ENCODE measurements around the gene AMOTL1.

The AMOTL1 gene

DNA sequence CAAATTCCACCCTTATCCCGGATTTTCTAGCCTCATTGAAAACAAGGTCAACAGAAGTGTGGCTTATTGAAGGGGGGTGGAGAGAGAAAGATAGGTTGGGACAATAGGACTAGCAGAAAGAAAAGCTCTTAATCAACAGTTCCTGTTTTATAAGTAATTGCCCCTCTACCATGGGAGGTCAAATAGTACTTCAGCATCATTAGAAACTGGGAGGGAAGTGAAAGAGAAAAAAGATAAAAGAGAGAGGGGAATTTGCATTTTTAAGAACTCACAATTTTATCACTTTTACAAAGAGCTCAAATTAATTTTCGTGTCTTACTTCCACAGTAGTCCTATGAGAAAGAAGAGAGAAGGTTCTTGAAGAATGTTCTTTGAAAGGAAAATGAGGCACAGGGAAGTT lies 89.2 kb downstream of the AMOTL1 start:
- no peak overlapping the region for H3K4me3 ChIP-seq (replicated peaks; ENCODE audit: low read depth, low read length)
- H3K36me3 ChIP-seq (ENCODE audit: control insufficient read depth, insufficient read depth, low read length), result no peaks in the 10 kb centered on the region
- DNase-seq (ENCODE audit: extremely low read depth, insufficient read length), result no peak
- TF ChIP-seq CTCF (IDR thresholded peaks at IDR 0.05; ENCODE audit: insufficient read depth, low read length, poor library complexity, severe bottlenecking), result no peak
- H3K27me3 ChIP-seq (replicated peaks; ENCODE audit: control insufficient read depth, insufficient read depth, low read length), result no peaks in the 10 kb centered on the region; the same call in 1 of the 2 replicates

DNA sequence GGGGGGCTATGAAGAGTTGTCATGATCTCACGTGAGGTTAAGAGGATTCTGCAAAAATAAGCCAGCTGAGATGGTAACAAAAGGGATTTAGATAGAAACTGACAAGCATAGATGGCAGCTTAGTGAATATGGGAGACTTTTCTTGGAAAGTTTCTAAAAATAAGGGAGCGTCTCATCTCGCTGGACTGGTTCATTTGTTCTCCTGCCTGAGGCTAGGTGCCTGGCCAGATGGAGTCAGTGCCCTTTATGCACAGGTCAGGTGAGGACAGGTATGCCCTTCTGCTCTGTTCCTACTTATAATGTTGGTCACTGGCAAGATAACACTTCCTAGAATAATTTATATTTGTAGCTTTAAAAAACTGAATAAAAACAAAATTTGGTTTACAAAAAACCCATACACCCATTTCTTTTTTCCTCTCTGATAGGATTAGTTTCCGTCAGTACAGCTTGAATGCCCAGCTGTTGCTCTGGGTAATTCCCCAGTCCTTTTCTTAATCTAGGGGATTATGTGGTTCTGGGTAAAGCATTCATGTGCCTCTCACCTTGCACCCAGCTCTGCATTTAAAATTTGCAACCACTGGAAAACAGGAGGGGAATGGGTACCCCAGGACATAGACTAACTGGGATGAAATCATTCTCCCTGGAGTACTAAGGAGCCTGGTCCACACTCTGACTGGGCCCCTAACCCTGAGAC lies 90.0 kb downstream of the AMOTL1 start:
- TF ChIP-seq CTCF (IDR thresholded peaks at IDR 0.05; ENCODE audit: insufficient read depth, low read length, poor library complexity, severe bottlenecking), result no peak
- no peaks in the 10 kb centered on the region; the same call in 1 of the 2 replicates for H3K27me3 ChIP-seq (replicated peaks; ENCODE audit: control insufficient read depth, insufficient read depth, low read length)
- H3K4me3 ChIP-seq (replicated peaks; ENCODE audit: low read depth, low read length), result no peak overlapping the region
- no peak for DNase-seq (ENCODE audit: extremely low read depth, insufficient read length)
- H3K36me3 ChIP-seq (ENCODE audit: control insufficient read depth, insufficient read depth, low read length), result no peaks in the 10 kb centered on the region

GRCh38 chr11:94860333-94860732 lies 92.2 kb downstream of the AMOTL1 start:
- no peaks in the 10 kb centered on the region for H3K36me3 ChIP-seq (ENCODE audit: control insufficient read depth, insufficient read depth, low read length)

GRCh38 chr11:94861306-94861845 lies 93.2 kb downstream of the AMOTL1 start:
- no peak for TF ChIP-seq CTCF (IDR thresholded peaks at IDR 0.05; ENCODE audit: insufficient read depth, low read length, poor library complexity, severe bottlenecking)
- Histone ChIP-seq H3K4me3 (replicated peaks; ENCODE audit: low read depth, low read length) (no peak overlapping the region), H3K36me3 (ENCODE audit: control insufficient read depth, insufficient read depth, low read length) (no peaks in the 10 kb centered on the region), H3K27me3 (replicated peaks; ENCODE audit: control insufficient read depth, insufficient read depth, low read length) (no peaks in the 10 kb centered on the region; the same call in none of the 2 replicates)
- DNase-seq (ENCODE audit: extremely low read depth, insufficient read length), result no peak

More at GRCh38 chr11:94860333-94860732, 92.2 kb downstream of the AMOTL1 start:
- no peak for TF ChIP-seq CTCF (IDR thresholded peaks at IDR 0.05; ENCODE audit: insufficient read depth, low read length, poor library complexity, severe bottlenecking)
- DNase-seq (ENCODE audit: extremely low read depth, insufficient read length), result no peak
- Histone ChIP-seq H3K4me3 (replicated peaks; ENCODE audit: low read depth, low read length) (no peak overlapping the region), H3K27me3 (replicated peaks; ENCODE audit: control insufficient read depth, insufficient read depth, low read length) (no peaks in the 10 kb centered on the region; the same call in none of the 2 replicates)

DNA sequence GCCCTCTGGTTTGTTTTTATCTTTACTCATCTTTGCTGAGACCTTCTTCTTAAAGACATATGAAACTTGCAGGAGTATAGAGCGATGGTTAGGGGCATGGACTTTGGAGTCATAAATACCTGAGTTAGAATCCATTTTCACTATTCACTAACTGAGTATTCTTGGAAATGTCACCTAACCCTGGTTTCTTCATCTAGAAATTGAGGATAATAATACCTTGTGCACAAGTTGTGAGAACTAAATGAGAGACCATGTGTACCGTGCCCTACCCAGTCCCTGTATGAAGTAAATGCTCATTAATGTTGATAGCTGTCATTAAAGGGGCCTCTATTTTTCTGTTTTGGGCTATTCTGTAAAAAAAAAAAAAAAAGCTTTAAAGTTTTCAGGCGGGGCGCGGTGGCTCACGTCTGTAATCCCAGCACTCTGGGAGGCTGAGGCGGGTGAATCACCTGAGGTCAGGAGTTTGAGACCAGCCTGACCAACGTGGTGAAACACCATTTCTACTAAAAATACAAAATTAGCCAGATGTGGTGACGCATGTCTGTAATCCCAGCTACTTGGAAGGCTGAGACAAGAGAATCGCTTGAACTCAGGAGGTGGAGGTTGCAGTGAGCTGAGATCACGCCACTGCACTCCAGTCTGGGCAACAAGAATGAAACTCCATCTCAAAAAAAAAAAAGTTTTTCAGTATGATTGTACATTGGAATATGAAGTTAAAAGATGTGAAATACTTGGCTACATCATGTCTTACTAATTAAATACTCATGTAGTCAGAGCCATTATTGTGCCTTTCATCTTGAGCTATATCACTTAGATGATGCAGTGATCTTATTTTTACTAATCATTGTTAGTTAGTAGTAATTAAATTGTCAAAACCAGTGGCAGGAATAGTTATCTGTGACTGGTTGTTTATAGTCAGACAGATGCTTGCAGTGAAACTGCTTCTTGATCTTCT lies 95.0 kb downstream of the AMOTL1 start:
- DNase-seq (ENCODE audit: extremely low read depth, insufficient read length), result no peak
- H3K36me3 ChIP-seq (ENCODE audit: control insufficient read depth, insufficient read depth, low read length), result no peaks in the 10 kb centered on the region
- H3K4me3 ChIP-seq (replicated peaks; ENCODE audit: low read depth, low read length), result no peak overlapping the region
- no peaks in the 10 kb centered on the region; the same call in none of the 2 replicates for H3K27me3 ChIP-seq (replicated peaks; ENCODE audit: control insufficient read depth, insufficient read depth, low read length)
- no peak for TF ChIP-seq CTCF (IDR thresholded peaks at IDR 0.05; ENCODE audit: insufficient read depth, low read length, poor library complexity, severe bottlenecking)

Data from GM06990 (cell line).